AG04449 (cell line): ENCODE results near the gene TARBP2.
"Not testable (repeated sequence)": the region's sequence is repeated elsewhere in the genome, so short reads cannot be mapped to it uniquely, and the experiment has no call there.

Experiments
- CTCF ChIA-PET: fragments of 350-600 bp; formaldehyde crosslinking; extraction: SDS; loops from one replicate; lab custom pipeline; 2021; ENCODE audit warnings: antibody characterized with exemption; lab: Yijun Ruan, JAX
- POLR2A ChIA-PET: fragments of 400-600, 350-600 bp; formaldehyde crosslinking; extraction: SDS; loops from one replicate; lab custom pipeline; 2020; ENCODE audit warnings: antibody characterized with exemption, inconsistent platforms; lab: Yijun Ruan, JAX
- DNase-seq: peaks from one replicate; pipeline ENCODE4 v3.0.0-alpha.2; 2010; ENCODE audit warnings: low read depth, low spot score
- H3K4me3 ChIP-seq: 2 replicates; pipeline ENCODE4 v1.5.1; 2011; ENCODE audit warnings: low read depth, mild to moderate bottlenecking, control low read depth, low read length
- TF ChIP-seq, protein P1 (sequence below): IDR thresholded peaks from one replicate; pipeline ENCODE4 v1.5.1; 2011; ENCODE audit warnings: mild to moderate bottlenecking, moderate library complexity, low read length, control low read depth, inconsistent platforms; ENCODE audit not compliant: insufficient read depth; ENCODE audit errors: missing control alignments

Gene TARBP2

GRCh38 chr12:53478865-53479264 is 22.2 kb upstream of the TARBP2 start:
- no peak overlapping the region for H3K4me3 ChIP-seq
- ChIA-PET POLR2A (interaction anchor here (1.6 kb wide), 2 partner anchors 13 to 21 kb away, joined by 4 to 7 read pairs; partner anchors contain the start of gene TARBP2), CTCF (interaction anchor here (0.6 to 11.2 kb wide), 10 partner anchors 12 to 267 kb away, joined by 3 to 99 read pairs (median 5); partner anchors contain the start of genes MAP3K12 and NPFF)
- no peak for DNase-seq
- TF ChIP-seq, protein P1, sequence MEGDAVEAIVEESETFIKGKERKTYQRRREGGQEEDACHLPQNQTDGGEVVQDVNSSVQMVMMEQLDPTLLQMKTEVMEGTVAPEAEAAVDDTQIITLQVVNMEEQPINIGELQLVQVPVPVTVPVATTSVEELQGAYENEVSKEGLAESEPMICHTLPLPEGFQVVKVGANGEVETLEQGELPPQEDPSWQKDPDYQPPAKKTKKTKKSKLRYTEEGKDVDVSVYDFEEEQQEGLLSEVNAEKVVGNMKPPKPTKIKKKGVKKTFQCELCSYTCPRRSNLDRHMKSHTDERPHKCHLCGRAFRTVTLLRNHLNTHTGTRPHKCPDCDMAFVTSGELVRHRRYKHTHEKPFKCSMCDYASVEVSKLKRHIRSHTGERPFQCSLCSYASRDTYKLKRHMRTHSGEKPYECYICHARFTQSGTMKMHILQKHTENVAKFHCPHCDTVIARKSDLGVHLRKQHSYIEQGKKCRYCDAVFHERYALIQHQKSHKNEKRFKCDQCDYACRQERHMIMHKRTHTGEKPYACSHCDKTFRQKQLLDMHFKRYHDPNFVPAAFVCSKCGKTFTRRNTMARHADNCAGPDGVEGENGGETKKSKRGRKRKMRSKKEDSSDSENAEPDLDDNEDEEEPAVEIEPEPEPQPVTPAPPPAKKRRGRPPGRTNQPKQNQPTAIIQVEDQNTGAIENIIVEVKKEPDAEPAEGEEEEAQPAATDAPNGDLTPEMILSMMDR: no peak

GRCh38 chr12:53479331-53479730 is 21.8 kb upstream of the TARBP2 start:
- ChIA-PET POLR2A (interaction anchor here (1.6 kb wide), 2 partner anchors 13 to 21 kb away, joined by 4 to 7 read pairs; partner anchors contain the start of gene TARBP2), CTCF (interaction anchor here (0.6 to 11.2 kb wide), 11 partner anchors 11 to 267 kb away, joined by 3 to 99 read pairs (median 5); partner anchors contain the start of genes MAP3K12 and NPFF)
- DNase-seq: no peak
- TF ChIP-seq, protein P1: no peak
- H3K4me3 ChIP-seq: no peak overlapping the region

GRCh38 chr12:53480491-53481442 is 20.3 kb upstream of the TARBP2 start:
- ChIA-PET CTCF (interaction anchor here (1.1 to 11.2 kb wide), 5 partner anchors 12 to 158 kb away, joined by 4 to 99 read pairs (median 5); partner anchors contain the start of gene NPFF), POLR2A (interaction anchor here (1.6 to 3.6 kb wide), 4 partner anchors 11 to 25 kb away, joined by 4 to 17 read pairs (median 8); partner anchors contain the start of gene TARBP2)
- H3K4me3 ChIP-seq: no peak overlapping the region
- no peak for DNase-seq
- TF ChIP-seq, protein P1: no peak

- DNase-seq, H3K4me3 ChIP-seq: not testable (repeated sequence)
- ChIA-PET CTCF (interaction anchor here (0.7 to 11.2 kb wide), 9 partner anchors 11 to 160 kb away, joined by 3 to 99 read pairs (median 4); partner anchors contain the start of genes AAAS and NPFF), POLR2A (interaction anchor here (1.2 to 3.6 kb wide), 5 partner anchors 10 to 25 kb away, joined by 4 to 17 read pairs (median 6); partner anchors contain the start of gene TARBP2)
Observed at GRCh38 chr12:53481458-53481857, 19.6 kb upstream of the TARBP2 start.

GRCh38 chr12:53481939-53482586 is 19.0 kb upstream of the TARBP2 start:
- POLR2A ChIA-PET: interaction anchor here (1.2 to 3.6 kb wide), 6 partner anchors 10 to 24 kb away, joined by 3 to 17 read pairs (median 5); partner anchors contain the start of gene TARBP2
- TF ChIP-seq, protein P1: peak; percentile 12
- DNase-seq: no peak
- CTCF ChIA-PET: interaction anchor here (0.7 to 11.2 kb wide), 11 partner anchors 8 to 161 kb away, joined by 3 to 99 read pairs (median 4); partner anchors contain the start of genes AAAS and NPFF
- H3K4me3 ChIP-seq: no peak overlapping the region

GRCh38 chr12:53482626-53483168 is 18.4 kb upstream of the TARBP2 start:
- ChIA-PET CTCF (interaction anchor here (0.9 to 11.2 kb wide), 7 partner anchors 9 to 162 kb away, joined by 3 to 99 read pairs (median 3); partner anchors contain the start of genes AAAS and NPFF), POLR2A (interaction anchor here (1.2 to 3.6 kb wide), 6 partner anchors 9 to 24 kb away, joined by 3 to 17 read pairs (median 5); partner anchors contain the start of genes MAP3K12 and TARBP2)
- TF ChIP-seq, protein P1: no peak
- no peak for DNase-seq
- no peak overlapping the region for H3K4me3 ChIP-seq
